ENCODE data around the gene MEI4. TPM values are rescaled to one million over a fixed set of nuclear protein-coding genes. Genes with fewer than 3 reads are reported as not detected.

MEI4 gene
- polyA plus RNA-seq, 1 donor from 2014 or later: not detected

- H2AFZ ChIP-seq (ENCODE audit: low read depth, low read length): no peak overlapping the region
- no peaks in the 10 kb centered on the region for H3K9me2 ChIP-seq (ENCODE audit: insufficient read depth, low read length)
- H3K9me3 ChIP-seq (ENCODE audit: low read length): no peaks in the 10 kb centered on the region
- no peak for TF ChIP-seq RAD21 (conservative IDR thresholded peaks at IDR 0.05)
- TF ChIP-seq CTCF (IDR thresholded peaks at IDR 0.05; ENCODE audit: poor library complexity, severe bottlenecking): no peak
- no peaks in the 10 kb centered on the region for H3F3A ChIP-seq (ENCODE audit: insufficient read depth, low read length, poor library complexity, severe bottlenecking)
- no peaks in the 10 kb centered on the region for H3K27me3 ChIP-seq (ENCODE audit: insufficient read depth, low read depth, low read length)
- no peak overlapping the region for H3K27ac ChIP-seq (ENCODE audit: low read length)
- H4K20me1 ChIP-seq (ENCODE audit: insufficient read depth): no peaks in the 10 kb centered on the region
- H3K4me3 ChIP-seq (ENCODE audit: low read length): no peak overlapping the region
- H3K79me2 ChIP-seq (replicated peaks; ENCODE audit: insufficient read depth, low read length): no peaks in the 10 kb centered on the region
- H3K36me3 ChIP-seq (ENCODE audit: insufficient read depth, low read length): no peaks in the 10 kb centered on the region
- H3K9ac ChIP-seq (ENCODE audit: low read length): no peak overlapping the region
- H3K4me2 ChIP-seq (ENCODE audit: low read length): no peak overlapping the region
Measured at GRCh38 chr6:77666340-77666739, 13.5 kb downstream of the MEI4 start.

- no peaks in the 10 kb centered on the region for H3F3A ChIP-seq (ENCODE audit: insufficient read depth, low read length, poor library complexity, severe bottlenecking)
- TF ChIP-seq REST (IDR thresholded peaks at IDR 0.05; ENCODE audit: borderline replicate concordance) (no peak), CTCF (IDR thresholded peaks at IDR 0.05; ENCODE audit: poor library complexity, severe bottlenecking) (no peak), SMC3 (conservative IDR thresholded peaks at IDR 0.05; ENCODE audit: poor library complexity) (no peak), POLR2AphosphoS5 (IDR thresholded peaks at IDR 0.05) (no peak), EP300 (conservative IDR thresholded peaks at IDR 0.05; ENCODE audit: poor library complexity, severe bottlenecking) (no peak), RAD21 (conservative IDR thresholded peaks at IDR 0.05) (no peak), MXI1 (conservative IDR thresholded peaks at IDR 0.05; ENCODE audit: poor library complexity, severe bottlenecking) (no peak), TAF1 (IDR thresholded peaks at IDR 0.05; ENCODE audit: low read depth) (no peak), EZH2 (IDR thresholded peaks at IDR 0.05; ENCODE audit: borderline replicate concordance, insufficient read depth, low read length, poor library complexity, severe bottlenecking) (no peak)
- H4K20me1 ChIP-seq (ENCODE audit: insufficient read depth): no peaks in the 10 kb centered on the region
- no peaks in the 10 kb centered on the region for H3K9me3 ChIP-seq (ENCODE audit: low read length)
- H3K27ac ChIP-seq (ENCODE audit: low read length): no peak overlapping the region
- no peak overlapping the region for H3K9ac ChIP-seq (ENCODE audit: low read length)
- H3K79me2 ChIP-seq (replicated peaks; ENCODE audit: insufficient read depth, low read length): no peaks in the 10 kb centered on the region
- no peaks in the 10 kb centered on the region for H3K36me3 ChIP-seq (ENCODE audit: insufficient read depth, low read length)
- no peaks in the 10 kb centered on the region for H3K9me2 ChIP-seq (ENCODE audit: insufficient read depth, low read length)
- H3K4me3 ChIP-seq (ENCODE audit: low read length): no peak overlapping the region
- no peak overlapping the region for H2AFZ ChIP-seq (ENCODE audit: low read depth, low read length)
- H3K27me3 ChIP-seq (ENCODE audit: insufficient read depth, low read depth, low read length): no peaks in the 10 kb centered on the region
- no peak overlapping the region for H3K4me2 ChIP-seq (ENCODE audit: low read length)
Measured at GRCh38 chr6:77666846-77667245, 14.0 kb downstream of the MEI4 start.
